Measurements from ENCODE around the gene CHCHD6.

DNA sequence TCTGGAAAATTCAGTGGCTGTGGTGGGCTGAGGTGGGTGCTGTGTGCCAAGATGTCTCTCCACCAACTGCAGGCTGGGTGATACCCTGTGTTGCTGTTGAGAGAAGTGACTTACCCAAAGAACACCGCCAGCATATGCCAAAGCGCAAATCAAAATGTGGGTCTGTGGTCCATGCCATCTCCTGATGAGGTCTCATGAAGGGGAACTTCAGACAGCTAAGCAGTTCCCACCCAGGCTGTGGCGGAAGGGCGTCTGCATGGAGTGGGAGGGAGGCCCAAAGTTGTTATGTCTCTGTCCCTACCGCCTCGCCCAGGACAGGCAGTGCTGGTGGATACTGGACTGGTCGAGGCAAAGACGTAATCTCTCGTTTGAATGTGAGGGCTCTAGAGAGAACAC is 208.0 kb downstream of the CHCHD6 start:
- TF ChIP-seq, protein P1, sequence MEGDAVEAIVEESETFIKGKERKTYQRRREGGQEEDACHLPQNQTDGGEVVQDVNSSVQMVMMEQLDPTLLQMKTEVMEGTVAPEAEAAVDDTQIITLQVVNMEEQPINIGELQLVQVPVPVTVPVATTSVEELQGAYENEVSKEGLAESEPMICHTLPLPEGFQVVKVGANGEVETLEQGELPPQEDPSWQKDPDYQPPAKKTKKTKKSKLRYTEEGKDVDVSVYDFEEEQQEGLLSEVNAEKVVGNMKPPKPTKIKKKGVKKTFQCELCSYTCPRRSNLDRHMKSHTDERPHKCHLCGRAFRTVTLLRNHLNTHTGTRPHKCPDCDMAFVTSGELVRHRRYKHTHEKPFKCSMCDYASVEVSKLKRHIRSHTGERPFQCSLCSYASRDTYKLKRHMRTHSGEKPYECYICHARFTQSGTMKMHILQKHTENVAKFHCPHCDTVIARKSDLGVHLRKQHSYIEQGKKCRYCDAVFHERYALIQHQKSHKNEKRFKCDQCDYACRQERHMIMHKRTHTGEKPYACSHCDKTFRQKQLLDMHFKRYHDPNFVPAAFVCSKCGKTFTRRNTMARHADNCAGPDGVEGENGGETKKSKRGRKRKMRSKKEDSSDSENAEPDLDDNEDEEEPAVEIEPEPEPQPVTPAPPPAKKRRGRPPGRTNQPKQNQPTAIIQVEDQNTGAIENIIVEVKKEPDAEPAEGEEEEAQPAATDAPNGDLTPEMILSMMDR (IDR thresholded peaks at IDR 0.05; ENCODE audit: low read depth, low read length), result no peak
- no peak for TF ChIP-seq EZH2phosphoT487 (IDR thresholded peaks at IDR 0.05; ENCODE audit: low read depth)
